ENCODE data around the gene MAPK8. TPM values are rescaled to one million over a fixed set of nuclear protein-coding genes. Genes with fewer than 3 reads are reported as not detected.

MAPK8 gene
- total RNA-seq, 1 donor from 2014 or later: 94.1 TPM

DNA sequence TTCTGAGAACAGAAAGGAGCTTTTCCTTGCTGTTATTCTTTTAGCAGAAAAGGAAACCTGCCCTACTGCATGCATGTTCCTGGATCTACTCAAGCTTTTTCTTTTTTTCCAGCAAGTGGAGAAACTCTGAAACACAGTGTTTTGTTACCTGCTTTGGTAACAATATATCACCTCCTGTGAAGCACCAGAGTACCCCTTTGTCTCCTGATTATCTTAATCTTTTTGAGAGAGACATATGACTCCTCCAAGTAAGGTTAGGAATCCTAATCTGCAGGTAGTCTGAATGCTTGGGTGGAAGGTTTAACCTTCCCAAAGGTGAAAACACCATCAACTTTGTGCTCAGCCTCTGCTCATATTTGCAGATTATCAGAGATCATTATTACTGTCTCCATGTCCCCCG is 93.1 kb downstream of the MAPK8 start:
- intact Hi-C loops (cut with micrococcal nuclease): loop anchor here (10.0 kb wide), 1 partner anchor 65 kb away; no protein-coding TSS in a partner anchor
- Mint-ChIP-seq H3K9me3 (no peaks in the 10 kb centered on the region), H3K4me1 (ENCODE audit: low read depth) (peaks cover 28% of the 10 kb centered on the region), H3K27ac (no peak overlapping the region), H3K27me3 (ENCODE audit: low read depth) (no peaks in the 10 kb centered on the region), H3K36me3 (ENCODE audit: low read depth) (peaks cover under 1% of the 10 kb centered on the region), H3K4me3 (ENCODE audit: low read depth) (no peak overlapping the region)
- no peak for DNase-seq (ENCODE audit: low spot score)

- H3K27ac Mint-ChIP-seq: peak overlapping the region; percentile 3
- H3K4me3 Mint-ChIP-seq (ENCODE audit: low read depth): no peak overlapping the region
- DNase-seq (ENCODE audit: low spot score): no peak
Measured at GRCh38 chr10:48400129-48400849, 93.8 kb downstream of the MAPK8 start.

DNA sequence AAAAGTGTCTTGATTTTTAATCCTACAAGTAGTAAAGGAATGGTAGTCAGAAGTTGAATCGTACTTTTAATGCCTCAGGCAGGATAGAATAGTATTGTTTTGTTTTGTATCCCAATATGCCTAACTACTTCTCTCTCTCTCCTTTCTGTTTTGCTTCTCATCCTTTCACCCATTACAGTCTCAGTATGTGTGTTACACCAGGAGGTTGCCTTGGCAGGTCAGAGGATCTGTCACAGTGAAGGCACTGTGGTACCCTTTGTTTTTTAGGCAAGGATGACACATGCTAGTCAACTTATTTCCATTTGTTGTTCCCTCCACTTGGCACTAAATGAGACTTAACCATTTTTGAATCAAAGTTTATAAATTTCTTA is 94.4 kb downstream of the MAPK8 start:
- H3K36me3 Mint-ChIP-seq (ENCODE audit: low read depth): peaks cover 3% of the 10 kb centered on the region
- no peak for DNase-seq (ENCODE audit: low spot score)
- no peaks in the 10 kb centered on the region for H3K27me3 Mint-ChIP-seq (ENCODE audit: low read depth)
- H3K9me3 Mint-ChIP-seq: no peaks in the 10 kb centered on the region
- no peak overlapping the region for H3K27ac Mint-ChIP-seq
- intact Hi-C loops (cut with micrococcal nuclease): no loop called here
- peaks cover 26% of the 10 kb centered on the region for H3K4me1 Mint-ChIP-seq (ENCODE audit: low read depth)
- H3K4me3 Mint-ChIP-seq (ENCODE audit: low read depth): no peak overlapping the region

More at GRCh38 chr10:48400129-48400849, 93.8 kb downstream of the MAPK8 start:
- H3K36me3 Mint-ChIP-seq (ENCODE audit: low read depth): peaks cover 3% of the 10 kb centered on the region
- intact Hi-C loops (cut with micrococcal nuclease): no loop called here
- H3K27me3 Mint-ChIP-seq (ENCODE audit: low read depth): no peaks in the 10 kb centered on the region
- no peaks in the 10 kb centered on the region for H3K9me3 Mint-ChIP-seq
- H3K4me1 Mint-ChIP-seq (ENCODE audit: low read depth): peaks cover 28% of the 10 kb centered on the region

GRCh38 chr10:48404646-48405045 is 98.2 kb downstream of the MAPK8 start:
- intact Hi-C loops (cut with micrococcal nuclease): no loop called here
- no peaks in the 10 kb centered on the region for H3K9me3 Mint-ChIP-seq
- H3K4me1 Mint-ChIP-seq (ENCODE audit: low read depth): peaks cover 13% of the 10 kb centered on the region
- H3K27me3 Mint-ChIP-seq (ENCODE audit: low read depth): no peaks in the 10 kb centered on the region
- no peak for DNase-seq (ENCODE audit: low spot score)
- H3K4me3 Mint-ChIP-seq (ENCODE audit: low read depth): no peak overlapping the region
- H3K36me3 Mint-ChIP-seq (ENCODE audit: low read depth): peaks cover 3% of the 10 kb centered on the region
- no peak overlapping the region for H3K27ac Mint-ChIP-seq

- Mint-ChIP-seq H3K27me3 (ENCODE audit: low read depth) (no peaks in the 10 kb centered on the region), H3K4me1 (ENCODE audit: low read depth) (no peaks in the 10 kb centered on the region), H3K9me3 (no peaks in the 10 kb centered on the region), H3K4me3 (ENCODE audit: low read depth) (no peak overlapping the region), H3K36me3 (ENCODE audit: low read depth) (peaks cover 18% of the 10 kb centered on the region), H3K27ac (no peak overlapping the region)
- DNase-seq (ENCODE audit: low spot score): no peak
- intact Hi-C loops (cut with micrococcal nuclease): no loop called here
Measured at GRCh38 chr10:48406204-48406603, 99.7 kb downstream of the MAPK8 start.

- intact Hi-C loops (cut with micrococcal nuclease): no loop called here
- peaks cover 23% of the 10 kb centered on the region for H3K36me3 Mint-ChIP-seq (ENCODE audit: low read depth)
- no peaks in the 10 kb centered on the region for H3K9me3 Mint-ChIP-seq
- no peak for DNase-seq (ENCODE audit: low spot score)
- H3K27ac Mint-ChIP-seq: no peak overlapping the region
- H3K27me3 Mint-ChIP-seq (ENCODE audit: low read depth): no peaks in the 10 kb centered on the region
- no peaks in the 10 kb centered on the region for H3K4me1 Mint-ChIP-seq (ENCODE audit: low read depth)
- no peak overlapping the region for H3K4me3 Mint-ChIP-seq (ENCODE audit: low read depth)
Measured at GRCh38 chr10:48406658-48407057, 100.2 kb downstream of the MAPK8 start.

DNA sequence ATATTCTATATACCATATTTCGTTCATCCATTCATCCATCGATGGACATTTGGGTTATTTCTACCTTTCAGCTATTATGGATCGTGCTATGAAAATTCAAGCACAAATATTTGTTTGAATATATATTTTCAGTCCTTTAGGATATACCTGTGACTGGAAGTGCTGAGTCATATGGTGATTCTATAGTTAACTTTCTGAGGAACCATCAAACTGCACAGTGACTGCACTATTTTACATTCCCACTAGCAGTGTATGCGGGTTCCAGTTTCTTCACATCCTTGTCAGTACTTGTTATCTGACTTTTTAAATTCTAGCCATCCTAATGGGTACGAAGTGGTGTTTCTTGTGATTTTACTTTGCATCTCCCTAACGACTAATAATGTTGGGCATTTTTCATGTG is 104.0 kb downstream of the MAPK8 start:
- H3K9me3 Mint-ChIP-seq: peaks cover 15% of the 10 kb centered on the region
- H3K4me3 Mint-ChIP-seq (ENCODE audit: low read depth): no peak overlapping the region
- H3K27me3 Mint-ChIP-seq (ENCODE audit: low read depth): no peaks in the 10 kb centered on the region
- H3K36me3 Mint-ChIP-seq (ENCODE audit: low read depth): peaks cover 42% of the 10 kb centered on the region
- no peak overlapping the region for H3K27ac Mint-ChIP-seq
- H3K4me1 Mint-ChIP-seq (ENCODE audit: low read depth): no peaks in the 10 kb centered on the region
- no peak for DNase-seq (ENCODE audit: low spot score)
- intact Hi-C loops (cut with micrococcal nuclease): no loop called here

GRCh38 chr10:48411510-48411909 is 105.0 kb downstream of the MAPK8 start:
- Mint-ChIP-seq H3K4me1 (ENCODE audit: low read depth) (peaks cover 1% of the 10 kb centered on the region), H3K36me3 (ENCODE audit: low read depth) (peaks cover 42% of the 10 kb centered on the region)

DNA sequence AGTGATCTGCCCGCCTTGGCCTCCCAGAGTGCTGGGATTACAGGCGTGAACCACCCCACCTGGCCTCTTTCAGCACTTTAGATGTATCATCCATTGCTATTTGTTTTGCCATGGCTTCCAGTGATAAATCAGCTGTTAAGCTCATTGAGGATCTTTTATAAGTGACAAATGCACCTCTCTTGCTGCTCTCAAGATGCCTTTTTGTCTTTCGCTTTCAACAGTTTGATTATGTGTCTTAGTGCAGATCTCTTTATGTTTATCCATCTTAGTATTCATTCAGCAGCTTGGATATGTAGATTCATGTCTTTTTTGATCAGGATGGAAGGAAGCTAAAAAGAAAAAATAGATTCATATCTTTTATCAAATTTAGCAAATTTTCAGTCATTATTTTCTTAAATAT is 105.6 kb downstream of the MAPK8 start:
- intact Hi-C loops (cut with micrococcal nuclease): no loop called here

More at GRCh38 chr10:48411510-48411909, 105.0 kb downstream of the MAPK8 start:
- DNase-seq (ENCODE audit: low spot score): no peak
- Mint-ChIP-seq H3K4me3 (ENCODE audit: low read depth) (no peak overlapping the region), H3K27ac (no peak overlapping the region), H3K9me3 (peaks cover 15% of the 10 kb centered on the region), H3K27me3 (ENCODE audit: low read depth) (no peaks in the 10 kb centered on the region)
- intact Hi-C loops (cut with micrococcal nuclease): no loop called here

GRCh38 chr10:48412933-48413332 is 106.5 kb downstream of the MAPK8 start:
- Mint-ChIP-seq H3K36me3 (ENCODE audit: low read depth) (peaks cover 42% of the 10 kb centered on the region), H3K4me3 (ENCODE audit: low read depth) (no peak overlapping the region), H3K27ac (no peak overlapping the region), H3K27me3 (ENCODE audit: low read depth) (no peaks in the 10 kb centered on the region), H3K9me3 (peaks cover 15% of the 10 kb centered on the region), H3K4me1 (ENCODE audit: low read depth) (peaks cover 1% of the 10 kb centered on the region)
- intact Hi-C loops (cut with micrococcal nuclease): no loop called here
- no peak for DNase-seq (ENCODE audit: low spot score)

More for the DNA sequence above, 105.6 kb downstream of the MAPK8 start:
- H3K4me3 Mint-ChIP-seq (ENCODE audit: low read depth): no peak overlapping the region
- no peak for DNase-seq (ENCODE audit: low spot score)
- H3K36me3 Mint-ChIP-seq (ENCODE audit: low read depth): peaks cover 42% of the 10 kb centered on the region
- H3K4me1 Mint-ChIP-seq (ENCODE audit: low read depth): peaks cover 1% of the 10 kb centered on the region
- peaks cover 15% of the 10 kb centered on the region for H3K9me3 Mint-ChIP-seq
- no peaks in the 10 kb centered on the region for H3K27me3 Mint-ChIP-seq (ENCODE audit: low read depth)
- no peak overlapping the region for H3K27ac Mint-ChIP-seq

DNA sequence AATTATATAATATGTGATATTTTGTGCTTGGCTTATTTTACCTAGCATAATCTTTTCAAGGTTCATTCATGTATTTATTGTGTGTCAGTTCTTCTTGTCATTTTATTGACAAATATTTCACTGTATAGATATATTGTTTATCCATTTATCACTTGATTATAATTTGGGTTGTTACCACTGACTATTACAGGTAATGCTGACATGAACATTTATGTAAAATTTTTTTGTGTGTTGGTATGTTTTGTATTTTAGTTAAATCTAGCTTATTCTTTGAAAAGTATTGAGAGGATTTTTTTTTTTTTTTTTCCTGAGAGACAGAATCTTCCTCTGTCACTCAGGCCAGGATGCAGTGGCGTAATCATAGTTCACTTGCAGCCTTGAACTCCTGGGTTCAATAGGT is 107.7 kb downstream of the MAPK8 start:
- no peak overlapping the region for H3K4me3 Mint-ChIP-seq (ENCODE audit: low read depth)
- no peaks in the 10 kb centered on the region for H3K27me3 Mint-ChIP-seq (ENCODE audit: low read depth)
- H3K9me3 Mint-ChIP-seq: peaks cover 15% of the 10 kb centered on the region
- no peak overlapping the region for H3K27ac Mint-ChIP-seq
- peaks cover 1% of the 10 kb centered on the region for H3K4me1 Mint-ChIP-seq (ENCODE audit: low read depth)
- intact Hi-C loops (cut with micrococcal nuclease): no loop called here
- peaks cover 43% of the 10 kb centered on the region for H3K36me3 Mint-ChIP-seq (ENCODE audit: low read depth)
- no peak for DNase-seq (ENCODE audit: low spot score)

- no peaks in the 10 kb centered on the region for H3K27me3 Mint-ChIP-seq (ENCODE audit: low read depth)
- no peak overlapping the region for H3K27ac Mint-ChIP-seq
- intact Hi-C loops (cut with micrococcal nuclease): no loop called here
- H3K4me1 Mint-ChIP-seq (ENCODE audit: low read depth): peaks cover 1% of the 10 kb centered on the region
- H3K4me3 Mint-ChIP-seq (ENCODE audit: low read depth): no peak overlapping the region
- peaks cover 15% of the 10 kb centered on the region for H3K9me3 Mint-ChIP-seq
- no peak for DNase-seq (ENCODE audit: low spot score)
- peaks cover 45% of the 10 kb centered on the region for H3K36me3 Mint-ChIP-seq (ENCODE audit: low read depth)
Measured at GRCh38 chr10:48414778-48415177, 108.3 kb downstream of the MAPK8 start.

GRCh38 chr10:48416584-48417232 is 110.2 kb downstream of the MAPK8 start:
- peaks cover 29% of the 10 kb centered on the region for H3K36me3 Mint-ChIP-seq (ENCODE audit: low read depth)
- H3K4me1 Mint-ChIP-seq (ENCODE audit: low read depth): peaks cover 1% of the 10 kb centered on the region
- no peak overlapping the region for H3K4me3 Mint-ChIP-seq (ENCODE audit: low read depth)
- no peak overlapping the region for H3K27ac Mint-ChIP-seq
- peaks cover 15% of the 10 kb centered on the region for H3K9me3 Mint-ChIP-seq
- H3K27me3 Mint-ChIP-seq (ENCODE audit: low read depth): no peaks in the 10 kb centered on the region
- DNase-seq (ENCODE audit: low spot score): no peak
- intact Hi-C loops (cut with micrococcal nuclease): no loop called here

Data from activated T-helper 2 cell treated with anti-CD3 and anti-CD28 coated beads, Interferon-gamma antibody, Interleukin-2, Interleukin-4, amounts not matched to agents 10 μg/mL and 5 μg/mL and 100 μg/mL, durations not matched to agents 14 hours and 24 hours and 36 hours (primary cell).